ENCODE data around the gene FAM3A. TPM values are rescaled to one million over a fixed set of nuclear protein-coding genes. Genes with fewer than 3 reads are reported as not detected.

Gene FAM3A
- total RNA-seq, 2 experiments from 2014 or later, result 34.4 to 38.6 TPM

Other genes starting within 250 kb of the FAM3A start
- gene TEX28, start 221.1 kb downstream of the FAM3A start, total RNA-seq, result not detected
- 1 to 10 TPM; 4.2 to 5.2 TPM for gene TKTL1, start 220.4 kb downstream of the FAM3A start, total RNA-seq
- 1,000 to 10,000 TPM; 1,440 to 1,524 TPM for gene FLNA, start 141.6 kb downstream of the FAM3A start, total RNA-seq
- gene EMD, start 136.9 kb downstream of the FAM3A start, total RNA-seq, result 10 to 100 TPM; 52.1 to 59.9 TPM
- 1,000 to 10,000 TPM; 1,884 to 2,727 TPM for gene RPL10, start 117.9 kb downstream of the FAM3A start, total RNA-seq
- 10 to 100 TPM; 21.8 to 24.3 TPM for gene DNASE1L1, start 107.0 kb downstream of the FAM3A start, total RNA-seq
- 100 to 1,000 TPM in 1 of 2 experiments, 10 to 100 TPM in 1; 86.6 to 104 TPM for gene TAFAZZIN, start 104.7 kb downstream of the FAM3A start, total RNA-seq
- 10 to 100 TPM; 46.1 to 46.9 TPM for gene ATP6AP1, start 87.6 kb downstream of the FAM3A start, total RNA-seq
- 100 to 1,000 TPM; 118 to 123 TPM for gene GDI1, start 79.1 kb downstream of the FAM3A start, total RNA-seq
- 10 to 100 TPM; 54.3 to 66.9 TPM for gene FAM50A, start 72.1 kb downstream of the FAM3A start, total RNA-seq
- gene PLXNA3, start 58.0 kb downstream of the FAM3A start, total RNA-seq, result 10 to 100 TPM; 26.2 to 28.3 TPM
- 10 to 100 TPM; 43.2 to 47.9 TPM for gene LAGE3, start 37.0 kb downstream of the FAM3A start, total RNA-seq
- 10 to 100 TPM; 46.4 to 47.3 TPM for gene UBL4A, start 29.6 kb downstream of the FAM3A start, total RNA-seq
- 10 to 100 TPM; 21.7 to 26.0 TPM for gene SLC10A3, start 25.6 kb downstream of the FAM3A start, total RNA-seq
- 10 to 100 TPM; 64.7 to 69.4 TPM for gene G6PD, start 30.6 kb upstream of the FAM3A start, total RNA-seq
- 10 to 100 TPM; 41.5 to 46.0 TPM for gene IKBKG, start 31.4 kb upstream of the FAM3A start, total RNA-seq
- gene CTAG1A, start 68.9 kb upstream of the FAM3A start, total RNA-seq, result not detected
- gene CTAG1B, start 103.0 kb upstream of the FAM3A start, total RNA-seq, result not detected
- not detected for gene CTAG2, start 137.3 kb upstream of the FAM3A start, total RNA-seq
- gene GAB3, start 234.8 kb upstream of the FAM3A start, total RNA-seq, result 1 to 10 TPM; 4.5 to 5.5 TPM
- 10 to 100 TPM; 64.7 to 69.3 TPM for gene DKC1, start 246.6 kb upstream of the FAM3A start, total RNA-seq

All from activated CD4-positive, alpha-beta T cell treated with anti-CD3 and anti-CD28 coated beads, Interleukin-2, amount 10 ng/mL, durations not matched to agents 7 days and 5 days (primary cell).